Astrocyte (in vitro differentiated cells and primary cell): Measurements from ENCODE around the gene TFRC. TPM values are rescaled to one million over a fixed set of nuclear protein-coding genes. Genes with fewer than 3 reads are reported as not detected.
"Not testable (repeated sequence)": the region's sequence is repeated elsewhere in the genome, so short reads cannot be mapped to it uniquely, and the experiment has no call there.

Experiments
- DNase-seq: peaks from one replicate; pipeline ENCODE4 v3.0.0-alpha.2; 2010; ENCODE audit warnings: low read depth
- FAIRE-seq: peaks from 2 replicates; lab custom pipeline; 2011; peaks lifted over from hg19 to GRCh38; lab: Jason Lieb, UNC
- H2AFZ ChIP-seq: 2 replicates; pipeline ENCODE4 v1.6.0; 2012; ENCODE audit warnings: low read depth, low read length, inconsistent platforms
- H3K27ac ChIP-seq: 2 replicates; pipeline ENCODE4 v1.5.1; 2011; ENCODE audit warnings: low read depth, low read length, inconsistent platforms
- H3K27me3 ChIP-seq: 2 replicates; pipeline ENCODE4 v1.6.0; 2011; ENCODE audit warnings: low read length, inconsistent platforms; ENCODE audit not compliant: insufficient read depth
- H3K36me3 ChIP-seq: 2 replicates; pipeline ENCODE4 v1.5.1; 2011; ENCODE audit warnings: low read length, inconsistent platforms; ENCODE audit not compliant: insufficient read depth
- H3K4me1 ChIP-seq: 2 replicates; pipeline ENCODE4 v1.5.1; 2011; ENCODE audit warnings: low read length, inconsistent platforms; ENCODE audit not compliant: insufficient read depth
- H3K4me2 ChIP-seq: 2 replicates; pipeline ENCODE4 v1.6.0; 2012; ENCODE audit warnings: low read length, inconsistent platforms
- H3K4me3 ChIP-seq: 2 replicates; pipeline ENCODE4 v1.5.1; 2011; ENCODE audit warnings: low read depth, mild to moderate bottlenecking, low read length, inconsistent platforms; ENCODE audit not compliant: insufficient read depth
- H3K79me2 ChIP-seq: 2 replicates; pipeline ENCODE4 v1.6.0; 2012; ENCODE audit warnings: mild to moderate bottlenecking, low read length, inconsistent platforms; ENCODE audit not compliant: insufficient read depth
- H3K9ac ChIP-seq: 2 replicates; pipeline ENCODE4 v1.6.0; 2012; ENCODE audit warnings: mild to moderate bottlenecking, low read length, inconsistent platforms
- H3K9me3 ChIP-seq: 2 replicates; pipeline ENCODE4 v1.5.1; 2012; ENCODE audit warnings: low read depth, mild to moderate bottlenecking, low read length, inconsistent platforms; ENCODE audit not compliant: insufficient read depth
- H4K20me1 ChIP-seq: 2 replicates; pipeline ENCODE4 v1.6.0; 2012; ENCODE audit warnings: low read length, inconsistent platforms; ENCODE audit not compliant: insufficient read depth
- H3K27ac Mint-ChIP-seq: one replicate; pipeline ENCODE4 v1.8.0; 2021; ENCODE audit warnings: mild to moderate bottlenecking, mixed read lengths; ENCODE audit not compliant: unreplicated experiment
- H3K27me3 Mint-ChIP-seq: one replicate; pipeline ENCODE4 v1.8.0; 2021; ENCODE audit warnings: low read depth, mixed read lengths; ENCODE audit not compliant: unreplicated experiment
- H3K36me3 Mint-ChIP-seq: one replicate; pipeline ENCODE4 v1.8.0; 2021; ENCODE audit warnings: low read depth, mixed read lengths; ENCODE audit not compliant: unreplicated experiment
- H3K4me1 Mint-ChIP-seq: one replicate; pipeline ENCODE4 v1.8.0; 2021; ENCODE audit warnings: low read depth, mixed read lengths; ENCODE audit not compliant: unreplicated experiment
- H3K4me3 Mint-ChIP-seq: one replicate; pipeline ENCODE4 v1.8.0; 2021; ENCODE audit warnings: mild to moderate bottlenecking, moderate library complexity, mixed read lengths; ENCODE audit not compliant: unreplicated experiment
- H3K9me3 Mint-ChIP-seq: one replicate; pipeline ENCODE4 v1.8.0; 2021; ENCODE audit warnings: mild to moderate bottlenecking, mixed read lengths; ENCODE audit not compliant: unreplicated experiment
- CTCF ChIP-seq: IDR thresholded peaks from 2 replicates; pipeline ENCODE4 v1.5.1; 2011; ENCODE audit warnings: low read depth, mild to moderate bottlenecking, inconsistent platforms, low read length, moderate library complexity; ENCODE audit not compliant: insufficient read depth
- EZH2 ChIP-seq: IDR thresholded peaks from 2 replicates; pipeline ENCODE4 v1.6.1; 2012; ENCODE audit warnings: mild to moderate bottlenecking, low read length, inconsistent platforms; ENCODE audit not compliant: insufficient read depth
- total RNA-seq: library from RNA; stranded (reverse); gene quantifications from 2 replicates; pipeline ENCODE4 v1.2.1, GENCODE V29; 2021

The TFRC gene
- total RNA-seq, 1 donor from 2014 or later: 98.4 TPM

GRCh38 chr3:196023947-196024346 is 57.9 kb downstream of the TFRC start:
- H3K4me2 ChIP-seq: no peak overlapping the region
- Mint-ChIP-seq H3K4me3 (no peak overlapping the region), H3K9me3 (no peaks in the 10 kb centered on the region), H3K27ac (no peak overlapping the region), H3K36me3 (no peaks in the 10 kb centered on the region), H3K27me3 (peaks cover 14% of the 10 kb centered on the region), H3K4me1 (peaks cover 5% of the 10 kb centered on the region)
- no peak overlapping the region for H3K4me3 ChIP-seq
- no peak overlapping the region for H3K27ac ChIP-seq
- no peak overlapping the region for H3K9ac ChIP-seq
- no peaks in the 10 kb centered on the region for H3K4me1 ChIP-seq
- no peak for FAIRE-seq
- H3K79me2 ChIP-seq: no peaks in the 10 kb centered on the region
- no peaks in the 10 kb centered on the region for H3K9me3 ChIP-seq
- no peak overlapping the region for H2AFZ ChIP-seq
- H3K36me3 ChIP-seq: no peaks in the 10 kb centered on the region
- no peak for DNase-seq
- TF ChIP-seq CTCF (no peak), EZH2 (no peak)
- H3K27me3 ChIP-seq: peaks cover 8% of the 10 kb centered on the region
- H4K20me1 ChIP-seq: no peaks in the 10 kb centered on the region

GRCh38 chr3:196022499-196022878 is 59.4 kb downstream of the TFRC start:
- not testable (repeated sequence) for H3K4me1 Mint-ChIP-seq, H3K9me3 Mint-ChIP-seq, H3K4me1 ChIP-seq, H3K4me3 ChIP-seq, DNase-seq, H3K36me3 ChIP-seq, FAIRE-seq, H3K9me3 ChIP-seq, H3K9ac ChIP-seq, H2AFZ ChIP-seq, H4K20me1 ChIP-seq, H3K79me2 ChIP-seq, H3K27me3 ChIP-seq, H3K27ac ChIP-seq, H3K4me3 Mint-ChIP-seq, H3K36me3 Mint-ChIP-seq, H3K27ac Mint-ChIP-seq, H3K4me2 ChIP-seq
- H3K27me3 Mint-ChIP-seq: peaks cover 14% of the 10 kb centered on the region

GRCh38 chr3:196020373-196020772 is 61.5 kb downstream of the TFRC start:
- Mint-ChIP-seq H3K27ac (no peak overlapping the region), H3K9me3 (no peaks in the 10 kb centered on the region), H3K36me3 (no peaks in the 10 kb centered on the region), H3K27me3 (peaks cover 6% of the 10 kb centered on the region), H3K4me3 (no peak overlapping the region), H3K4me1 (peaks cover 12% of the 10 kb centered on the region)
- Histone ChIP-seq H3K9me3 (no peaks in the 10 kb centered on the region), H4K20me1 (no peaks in the 10 kb centered on the region), H3K4me1 (peaks cover 4% of the 10 kb centered on the region), H3K27ac (no peak overlapping the region), H3K4me2 (no peak overlapping the region), H3K4me3 (no peak overlapping the region), H3K79me2 (no peaks in the 10 kb centered on the region), H3K27me3 (peaks cover 4% of the 10 kb centered on the region), H2AFZ (no peak overlapping the region), H3K9ac (no peak overlapping the region), H3K36me3 (no peaks in the 10 kb centered on the region)
- DNase-seq (no peak), FAIRE-seq (no peak)
- TF ChIP-seq CTCF: no peak

DNA sequence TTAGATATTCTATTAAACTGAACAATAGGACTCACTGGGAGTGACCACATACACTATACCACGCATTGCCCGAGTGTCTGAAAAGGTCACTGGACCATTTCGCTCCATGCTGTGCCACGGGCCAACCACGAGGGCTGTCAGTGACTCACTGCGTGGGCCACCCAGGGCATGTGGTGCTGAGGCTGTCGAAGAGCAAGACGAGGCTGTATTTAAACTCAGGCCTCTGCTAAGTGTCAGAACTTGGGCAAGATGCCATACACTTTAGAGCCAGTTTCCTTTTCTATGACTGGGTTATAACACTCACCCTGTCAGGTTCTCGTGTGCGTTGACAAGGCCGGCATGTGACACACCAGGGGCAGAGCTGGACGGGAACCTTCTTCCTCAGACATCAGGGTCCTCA is 62.3 kb downstream of the TFRC start:
- not testable (repeated sequence) for H3K4me3 ChIP-seq, H3K4me2 ChIP-seq, H3K27me3 ChIP-seq, H3K9me3 Mint-ChIP-seq, H3K4me3 Mint-ChIP-seq, H3K27ac Mint-ChIP-seq, H4K20me1 ChIP-seq, FAIRE-seq, DNase-seq, H3K9ac ChIP-seq, H3K4me1 ChIP-seq, H3K36me3 Mint-ChIP-seq, H3K27me3 Mint-ChIP-seq, H3K27ac ChIP-seq, H2AFZ ChIP-seq, H3K9me3 ChIP-seq, H3K79me2 ChIP-seq, H3K36me3 ChIP-seq
- H3K4me1 Mint-ChIP-seq: peaks cover 12% of the 10 kb centered on the region

DNA sequence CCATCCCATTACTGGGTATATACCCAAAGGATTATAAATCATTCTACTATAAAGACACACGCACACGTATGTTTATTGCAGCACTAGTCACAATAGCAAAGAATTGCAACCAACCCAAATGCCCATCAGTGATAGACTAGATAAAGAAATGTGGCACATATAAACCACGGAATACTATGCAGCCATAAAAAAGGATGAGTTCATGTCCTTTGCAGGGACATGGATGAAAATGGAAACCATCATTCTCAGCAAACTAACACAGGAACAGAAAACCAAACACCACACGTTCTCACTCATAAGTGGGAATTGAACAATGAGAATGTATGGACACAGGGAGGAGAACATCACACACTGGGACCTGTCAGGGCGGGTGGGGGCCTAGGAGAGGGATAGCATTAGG is 63.7 kb downstream of the TFRC start:
- DNase-seq, H3K4me2 ChIP-seq, H3K9ac ChIP-seq, H4K20me1 ChIP-seq, H3K27ac ChIP-seq, FAIRE-seq, H3K4me1 ChIP-seq, H3K9me3 ChIP-seq, H3K27ac Mint-ChIP-seq, H3K4me3 Mint-ChIP-seq, H3K27me3 Mint-ChIP-seq, H3K36me3 Mint-ChIP-seq, H3K27me3 ChIP-seq, H3K9me3 Mint-ChIP-seq, H3K36me3 ChIP-seq, H3K4me3 ChIP-seq, H3K79me2 ChIP-seq, H2AFZ ChIP-seq: not testable (repeated sequence)
- H3K4me1 Mint-ChIP-seq: peaks cover 12% of the 10 kb centered on the region
